ENCODE results near the gene UGCG. TPM values are rescaled to one million over a fixed set of nuclear protein-coding genes. Genes with fewer than 3 reads are reported as not detected.

The UGCG gene
- total and polyA plus RNA-seq, 2 of the 4 experiments (the other 2 are of a cell fraction) = 84.2 to 104 TPM

- Histone ChIP-seq H3K9ac (ENCODE audit: low read depth, low read length) (no peak overlapping the region), H3K79me1 (ENCODE audit: low read depth in 1 of 2, low read length in 2 of 2) (peaks cover 8 to 64% of the 10 kb centered on the region in 2 experiments; a peak in 3 of 4 replicates), H3K4me1 (ENCODE audit: control insufficient read depth, insufficient read depth, low read length) (peaks cover 11% of the 10 kb centered on the region), H3K27ac (ENCODE audit: insufficient read depth, low read length) (peak overlapping the region; percentile 26; the same call in 1 of the 2 replicates), H3K36me3 (ENCODE audit: control insufficient read depth, insufficient read depth, low read length) (peaks cover 45% of the 10 kb centered on the region), H2AFZ (replicated peaks; ENCODE audit: low read length, poor library complexity) (no peak overlapping the region), H3K9me1 (ENCODE audit: insufficient read depth, low read length) (peaks cover 8% of the 10 kb centered on the region), H3K27me3 (ENCODE audit: control insufficient read depth, insufficient read depth, low read length) (no peaks in the 10 kb centered on the region), H3K14ac (replicated peaks; ENCODE audit: low read depth, low read length) (no peak overlapping the region), H4K5ac (ENCODE audit: low read depth, low read length) (no peak overlapping the region), H2BK15ac (ENCODE audit: low read depth, low read length) (no peak overlapping the region), H3K23ac (ENCODE audit: low read depth, low read length) (no peak overlapping the region), H2AK5ac (ENCODE audit: low read depth, low read length) (no peak overlapping the region), H3K4me3 (ENCODE audit: insufficient read depth, low read depth, low read length) (no peak overlapping the region), H3K4me2 (ENCODE audit: low read depth, low read length) (no peak overlapping the region; the same call in 1 of the 2 replicates), H3K4ac (ENCODE audit: low read depth, low read length) (no peak overlapping the region), H4K20me1 (ENCODE audit: insufficient read depth, low read length) (peaks cover 65% of the 10 kb centered on the region), H3K56ac (ENCODE audit: extremely low read depth, insufficient read depth, low read length) (no peak overlapping the region), H4K8ac (ENCODE audit: low read depth in 2 of 2, low read length in 2 of 2) (peak overlapping the region in 1 of 2 experiments; percentile 51; a peak in 1 of 4 replicates), H3K9me3 (ENCODE audit: control insufficient read depth, insufficient read depth, low read length) (no peaks in the 10 kb centered on the region), H2BK20ac (ENCODE audit: low read depth, low read length) (no peak overlapping the region), H2BK5ac (ENCODE audit: low read depth, low read length, poor library complexity, severe bottlenecking) (peak overlapping the region; percentile 54), H2AK9ac (replicated peaks; ENCODE audit: low read depth, low read length, poor library complexity) (no peak overlapping the region), H4K91ac (ENCODE audit: insufficient read depth, low read depth, low read length) (no peak overlapping the region), H2BK120ac (ENCODE audit: low read depth, low read length) (no peak overlapping the region), H3K18ac (ENCODE audit: low read depth, low read length) (no peak overlapping the region)
- DNase-seq (no peak), ATAC-seq (ENCODE audit: low read depth) (no peak)
- no TSS peak for BruUV-seq (replicated peaks)
- intact Hi-C loops (cut with micrococcal nuclease) = no loop called here
- ChIA-PET CTCF (no interaction called here), POLR2A (ENCODE audit: unreplicated experiment) (no interaction called here)
- TF ChIP-seq MAZ (IDR thresholded peaks at IDR 0.05; ENCODE audit: borderline replicate concordance, low read depth, low read length) = no peak
- TF ChIP-seq CTCF (conservative IDR thresholded peaks at IDR 0.05; ENCODE audit: low read depth, low read length) = no peak
- no peak for TF ChIP-seq CEBPB (IDR thresholded peaks at IDR 0.05; ENCODE audit: low read depth, low read length)
- TF ChIP-seq MXI1 (IDR thresholded peaks at IDR 0.05; ENCODE audit: borderline replicate concordance, low read depth, low read length) = no peak
- no peak for TF ChIP-seq USF2 (IDR thresholded peaks at IDR 0.05; ENCODE audit: low read depth, low read length)
- no peak for TF ChIP-seq RFX5 (IDR thresholded peaks at IDR 0.05; ENCODE audit: low read depth, low read length)
- no peak for TF ChIP-seq SMC3 (IDR thresholded peaks at IDR 0.05; ENCODE audit: low read depth, low read length)
- no peak for TF ChIP-seq ELK1 (IDR thresholded peaks at IDR 0.05; ENCODE audit: borderline replicate concordance, low read depth, low read length)
- TF ChIP-seq CHD1 (IDR thresholded peaks at IDR 0.05; ENCODE audit: low read depth, low read length) = no peak
- no peak for TF ChIP-seq NFE2L2 (IDR thresholded peaks at IDR 0.05; ENCODE audit: low read depth, low read length)
- TF ChIP-seq MAFK (IDR thresholded peaks at IDR 0.05; ENCODE audit: low read depth, low read length) = no peak
- TF ChIP-seq BHLHE40 (IDR thresholded peaks at IDR 0.05; ENCODE audit: low read depth, low read length) = no peak
- no peak for TF ChIP-seq RCOR1 (IDR thresholded peaks at IDR 0.05; ENCODE audit: insufficient replicate concordance, low read length)
- dilution Hi-C loops (cut with HindIII; ENCODE audit: low sequenced_read_pairs, unreplicated experiment) = no loop called here
- in situ Hi-C loops (cut with MboI; ENCODE audit: low sequenced_read_pairs) = no loop called here
These were observed 25.9 kb downstream of the UGCG start for GRCh38 chr9:111922324-111923013.
